Osteocyte (in vitro differentiated cells): ENCODE results near the gene CREB5. TPM values are rescaled to one million over a fixed set of nuclear protein-coding genes. Genes with fewer than 3 reads are reported as not detected.

Source experiments
- DNase-seq: peaks from one replicate; pipeline ENCODE4 v3.0.0; 2021; ENCODE audit warnings: mixed read lengths; ENCODE audit not compliant: unreplicated experiment; ENCODE audit errors: extremely low spot score
- H3K27ac Mint-ChIP-seq: one replicate; pipeline ENCODE4 v1.8.0; 2021; ENCODE audit warnings: mild to moderate bottlenecking, mixed read lengths; ENCODE audit not compliant: unreplicated experiment
- H3K27me3 Mint-ChIP-seq: one replicate; pipeline ENCODE4 v1.8.0; 2021; ENCODE audit warnings: mixed read lengths; ENCODE audit not compliant: unreplicated experiment
- H3K36me3 Mint-ChIP-seq: one replicate; pipeline ENCODE4 v1.8.0; 2021; ENCODE audit warnings: mixed read lengths; ENCODE audit not compliant: unreplicated experiment
- H3K4me1 Mint-ChIP-seq: one replicate; pipeline ENCODE4 v1.8.0; 2021; ENCODE audit warnings: mixed read lengths; ENCODE audit not compliant: unreplicated experiment
- H3K4me3 Mint-ChIP-seq: one replicate; pipeline ENCODE4 v1.8.0; 2021; ENCODE audit warnings: mild to moderate bottlenecking, moderate library complexity, mixed read lengths; ENCODE audit not compliant: unreplicated experiment
- H3K9me3 Mint-ChIP-seq: one replicate; pipeline ENCODE4 v1.8.0; 2021; ENCODE audit warnings: mixed read lengths; ENCODE audit not compliant: unreplicated experiment
- CTCF ChIP-seq: fragments of 200-600 bp; sonication (generic); IDR thresholded peaks from 2 replicates; pipeline ENCODE4 v1.5.0; 2021; ENCODE audit warnings: antibody characterized with exemption, mild to moderate bottlenecking, moderate library complexity
- total RNA-seq: library from RNA; stranded (reverse); gene quantifications from 2 replicates; pipeline ENCODE4 v1.2.1, GENCODE V29; 2021

CREB5 gene
- total RNA-seq, 1 donor from 2014 or later: 7.5 TPM

GRCh38 chr7:28702171-28702570 lies 289.9 kb downstream of the CREB5 start:
- Mint-ChIP-seq H3K4me3 (no peak overlapping the region), H3K27ac (no peak overlapping the region), H3K4me1 (peaks cover 27% of the 10 kb centered on the region), H3K36me3 (peaks cover 4% of the 10 kb centered on the region), H3K27me3 (no peaks in the 10 kb centered on the region), H3K9me3 (peaks cover 10% of the 10 kb centered on the region)
- no peak for TF ChIP-seq CTCF
- no peak for DNase-seq

GRCh38 chr7:28703037-28703765 lies 290.9 kb downstream of the CREB5 start:
- Mint-ChIP-seq H3K4me1 (peaks cover 27% of the 10 kb centered on the region), H3K27ac (no peak overlapping the region), H3K27me3 (no peaks in the 10 kb centered on the region), H3K4me3 (no peak overlapping the region), H3K36me3 (peaks cover 4% of the 10 kb centered on the region), H3K9me3 (peaks cover 10% of the 10 kb centered on the region)
- no peak for DNase-seq
- TF ChIP-seq CTCF: no peak

- H3K27me3 Mint-ChIP-seq: no peaks in the 10 kb centered on the region
- DNase-seq: no peak
- peaks cover 27% of the 10 kb centered on the region for H3K4me1 Mint-ChIP-seq
- no peak for TF ChIP-seq CTCF
- H3K9me3 Mint-ChIP-seq: peaks cover 10% of the 10 kb centered on the region
- H3K4me3 Mint-ChIP-seq: no peak overlapping the region
- H3K36me3 Mint-ChIP-seq: peaks cover 4% of the 10 kb centered on the region
- H3K27ac Mint-ChIP-seq: no peak overlapping the region
Observed at GRCh38 chr7:28704706-28705105, 292.4 kb downstream of the CREB5 start.

- H3K4me1 Mint-ChIP-seq: peaks cover 21% of the 10 kb centered on the region
- H3K9me3 Mint-ChIP-seq: peaks cover 10% of the 10 kb centered on the region
- no peaks in the 10 kb centered on the region for H3K27me3 Mint-ChIP-seq
- DNase-seq: no peak
- no peak for TF ChIP-seq CTCF
- H3K4me3 Mint-ChIP-seq: no peak overlapping the region
- H3K27ac Mint-ChIP-seq: no peak overlapping the region
- H3K36me3 Mint-ChIP-seq: peaks cover 4% of the 10 kb centered on the region
Observed at GRCh38 chr7:28705350-28705749, 293.0 kb downstream of the CREB5 start.

GRCh38 chr7:28706584-28706983 lies 294.3 kb downstream of the CREB5 start:
- H3K27me3 Mint-ChIP-seq: no peaks in the 10 kb centered on the region
- no peak overlapping the region for H3K27ac Mint-ChIP-seq
- H3K4me1 Mint-ChIP-seq: peaks cover 9% of the 10 kb centered on the region
- no peak for TF ChIP-seq CTCF
- H3K9me3 Mint-ChIP-seq: peaks cover 10% of the 10 kb centered on the region
- DNase-seq: no peak
- no peak overlapping the region for H3K4me3 Mint-ChIP-seq
- H3K36me3 Mint-ChIP-seq: peaks cover 4% of the 10 kb centered on the region
